ENCODE data around the gene RGS6. TPM values are rescaled to one million over a fixed set of nuclear protein-coding genes. Genes with fewer than 3 reads are reported as not detected.

RGS6 gene
- total RNA-seq, 2 experiments from 2014 or later, result 0.13 to 0.38 TPM

- CTCF ChIA-PET, result no interaction called here
- POLR2A ChIA-PET, result no interaction called here
Measured at GRCh38 chr14:72196237-72197015, 264.2 kb downstream of the RGS6 start.

DNA sequence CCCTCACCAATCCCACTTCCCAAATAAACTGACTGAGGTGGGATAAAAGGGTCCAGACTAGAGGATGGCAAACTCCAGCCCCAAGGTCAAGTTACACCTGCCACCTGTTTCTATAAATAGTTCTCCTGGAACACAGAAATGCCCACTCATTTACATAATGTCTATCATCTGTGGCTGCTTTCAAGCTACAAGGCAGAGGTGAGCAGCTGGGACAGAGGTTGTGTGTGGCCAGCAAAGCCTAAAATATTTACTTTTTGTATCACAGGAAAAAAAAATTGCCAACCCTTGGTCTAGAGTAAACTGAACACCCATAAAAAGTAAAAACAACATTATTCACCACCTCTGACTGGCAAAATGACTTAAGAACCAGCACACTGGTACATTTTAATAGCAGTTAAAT lies 269.4 kb downstream of the RGS6 start:
- CTCF ChIA-PET, result no interaction called here
- POLR2A ChIA-PET, result no interaction called here

GRCh38 chr14:72213424-72213823 lies 281.2 kb downstream of the RGS6 start:
- CTCF ChIA-PET, result no interaction called here
- POLR2A ChIA-PET, result no interaction called here

DNA sequence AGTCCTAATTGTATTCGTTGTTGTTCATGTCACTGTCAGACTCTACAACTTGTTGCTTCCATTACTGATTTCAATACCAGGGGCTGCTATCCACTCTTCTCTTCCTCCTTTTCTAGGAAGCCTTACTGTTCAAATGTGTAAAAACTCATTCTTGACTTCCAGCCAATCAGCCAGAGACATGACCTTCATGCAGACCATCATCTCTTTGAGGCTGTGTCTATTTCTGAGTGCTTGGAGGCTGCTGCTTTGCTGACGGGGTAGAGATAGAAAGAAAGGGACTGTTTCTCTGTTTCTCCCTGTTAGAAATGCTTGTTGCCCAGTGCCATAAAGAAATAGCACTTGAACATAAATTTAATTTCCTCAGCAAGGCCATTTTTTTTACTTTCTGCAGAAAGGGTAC lies 282.9 kb downstream of the RGS6 start:
- CTCF ChIA-PET, result no interaction called here

DNA sequence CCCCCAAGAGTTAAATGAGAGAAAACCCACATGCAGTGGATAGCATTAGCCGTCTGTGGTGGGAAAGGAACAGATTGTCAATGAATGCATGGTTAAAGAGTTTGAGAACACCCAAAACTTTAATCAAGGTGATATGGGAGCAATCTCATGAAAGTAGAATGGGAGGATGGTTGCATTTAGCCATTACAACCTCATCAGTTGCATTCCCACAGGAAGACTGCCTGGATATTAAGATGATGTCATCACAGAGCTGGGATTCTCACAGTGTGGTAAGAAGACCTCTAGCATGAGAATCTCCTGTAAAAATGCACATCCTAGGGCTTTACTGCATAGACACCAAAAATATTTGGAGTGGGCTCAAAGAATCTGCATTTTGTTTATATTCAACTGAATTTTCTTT lies 284.9 kb downstream of the RGS6 start:
- CTCF ChIA-PET, result no interaction called here
- POLR2A ChIA-PET, result no interaction called here

More for the DNA sequence above, 282.9 kb downstream of the RGS6 start:
- POLR2A ChIA-PET, result no interaction called here

GRCh38 chr14:72222046-72222445 lies 289.8 kb downstream of the RGS6 start:
- ChIA-PET POLR2A (no interaction called here), CTCF (no interaction called here)

GRCh38 chr14:72236629-72237028 lies 304.4 kb downstream of the RGS6 start:
- CTCF ChIA-PET, result no interaction called here
- POLR2A ChIA-PET, result no interaction called here

GRCh38 chr14:72237722-72238666 lies 305.8 kb downstream of the RGS6 start:
- ChIA-PET POLR2A (no interaction called here), CTCF (no interaction called here)

DNA sequence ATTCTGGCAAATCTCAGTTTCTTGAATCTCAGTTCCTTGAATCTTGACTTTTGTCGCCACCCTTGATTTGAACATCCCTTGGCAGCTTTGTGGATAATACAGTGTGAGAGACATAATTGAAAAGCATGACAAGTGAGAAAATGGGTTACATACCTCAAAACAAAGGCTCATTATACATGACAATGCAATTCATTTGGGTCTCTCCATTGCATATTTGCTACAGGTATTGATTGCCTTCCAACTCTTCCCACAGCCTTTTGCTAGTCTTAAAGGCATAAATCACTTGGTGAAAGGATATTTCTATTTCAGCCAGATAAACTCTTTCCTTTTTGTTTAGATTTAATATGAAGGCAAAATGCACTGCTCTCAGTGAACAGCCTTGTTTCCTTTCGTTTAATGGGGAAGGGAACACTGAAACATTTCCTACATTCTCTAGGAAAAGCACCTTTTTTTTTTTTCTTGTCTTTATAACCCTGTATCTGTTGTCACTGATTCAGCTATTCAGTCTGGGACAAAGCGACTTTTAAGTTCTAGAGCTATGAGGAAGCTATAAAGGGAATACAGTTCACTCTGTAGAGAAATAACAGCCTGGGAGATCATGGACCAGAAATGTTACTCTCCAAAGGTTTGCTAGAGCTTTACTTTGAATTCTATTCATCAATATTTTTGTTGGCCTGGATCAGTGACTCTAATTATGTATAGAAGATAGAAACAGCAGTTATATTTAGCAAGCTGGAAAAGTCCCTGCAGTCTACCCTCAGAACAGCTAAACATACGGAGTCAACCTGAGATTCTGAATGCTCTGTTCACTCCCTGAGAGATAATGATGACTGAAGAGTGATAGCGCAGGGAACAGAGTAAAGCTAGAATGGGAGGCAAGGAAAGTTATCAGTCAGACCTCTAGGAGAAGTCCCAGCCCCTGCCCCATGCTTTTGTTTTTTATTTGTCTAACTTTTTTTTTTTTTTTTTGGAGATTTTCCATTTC lies 311.4 kb downstream of the RGS6 start:
- CTCF ChIA-PET, result no interaction called here
- POLR2A ChIA-PET, result no interaction called here

DNA sequence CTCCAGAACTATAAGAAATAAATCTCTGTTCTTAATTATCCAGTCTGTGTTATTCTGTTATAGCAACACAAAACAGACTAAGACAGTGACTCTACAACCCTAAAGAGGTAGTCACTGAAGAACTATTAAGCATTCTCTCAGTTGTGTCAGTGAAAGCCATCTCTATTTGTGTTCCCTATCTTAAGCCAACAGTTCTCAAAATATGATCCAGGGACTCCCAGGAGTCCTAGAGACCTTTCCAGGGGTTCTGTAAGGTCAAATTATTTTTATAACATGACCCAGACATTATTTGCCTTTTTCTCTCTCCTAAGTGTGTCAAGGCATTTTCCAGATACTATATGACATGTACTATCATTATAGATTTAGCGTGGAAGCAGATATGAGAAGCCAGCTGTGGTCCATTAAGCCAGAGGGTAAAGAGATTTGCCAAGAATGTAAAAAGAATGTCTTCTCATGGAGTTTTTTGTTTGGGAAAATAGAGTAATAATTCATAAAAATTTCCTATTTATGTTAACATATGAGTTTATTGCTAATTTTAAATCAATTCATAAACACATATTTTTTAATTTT lies 315.8 kb downstream of the RGS6 start:
- CTCF ChIA-PET, result no interaction called here
- POLR2A ChIA-PET, result no interaction called here

DNA sequence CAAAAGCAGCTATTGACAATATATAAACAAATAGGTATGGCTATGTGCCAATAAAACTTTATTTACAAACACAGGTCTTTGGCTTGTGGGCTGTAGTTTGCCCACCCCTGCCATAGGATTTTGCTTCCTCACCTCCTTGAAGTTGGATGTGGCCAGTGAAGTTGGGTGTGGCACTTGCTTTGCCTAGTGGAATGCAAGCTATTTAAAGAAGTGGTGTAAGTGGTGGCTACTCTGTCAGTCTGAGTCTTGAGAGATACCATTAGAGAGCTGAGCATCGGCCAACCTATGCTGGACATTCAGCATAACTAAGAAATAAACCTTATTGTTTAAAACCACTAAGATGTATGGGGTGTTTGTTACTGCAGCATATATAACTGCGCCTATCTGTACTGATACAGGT lies 321.3 kb downstream of the RGS6 start:
- POLR2A ChIA-PET, result no interaction called here
- CTCF ChIA-PET, result no interaction called here

DNA sequence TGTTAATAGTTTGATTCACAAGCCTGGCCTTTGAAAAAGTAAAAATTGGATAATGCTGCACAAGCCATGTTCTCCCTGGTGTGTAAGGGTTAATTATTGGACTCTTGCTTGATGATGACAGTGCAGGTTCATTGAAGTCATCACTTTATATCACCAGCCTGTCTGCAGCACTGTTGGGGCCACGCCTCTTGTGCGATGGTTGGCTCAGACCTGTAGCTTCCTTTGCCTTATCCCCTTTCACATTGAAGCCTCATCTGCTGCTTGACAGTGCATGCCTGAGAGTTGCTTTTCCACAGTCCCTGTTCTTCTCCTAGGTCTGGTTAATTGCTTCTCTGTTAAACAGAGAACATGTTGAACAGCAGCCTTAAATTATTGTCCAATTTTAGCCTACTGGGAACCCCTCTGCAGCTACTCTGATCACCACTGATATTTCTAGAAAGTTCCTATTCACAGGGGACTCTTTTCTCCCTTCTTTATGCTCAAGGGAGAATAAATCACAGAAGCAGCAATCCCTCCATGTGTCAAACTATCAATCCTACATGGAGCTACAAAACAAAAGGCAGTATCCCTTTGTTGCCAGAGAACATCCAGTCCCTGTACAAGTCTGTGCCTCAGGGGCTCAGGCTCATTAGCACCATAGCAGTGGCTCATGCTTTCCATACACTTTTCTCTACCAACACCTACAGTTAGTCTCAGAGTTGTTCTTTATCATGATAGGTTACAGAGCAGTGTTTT lies 322.1 kb downstream of the RGS6 start:
- POLR2A ChIA-PET, result no interaction called here

GRCh38 chr14:72254937-72255472 lies 322.8 kb downstream of the RGS6 start:
- CTCF ChIA-PET, result no interaction called here
- POLR2A ChIA-PET, result no interaction called here

More for the DNA sequence above, 322.1 kb downstream of the RGS6 start:
- CTCF ChIA-PET, result no interaction called here

DNA sequence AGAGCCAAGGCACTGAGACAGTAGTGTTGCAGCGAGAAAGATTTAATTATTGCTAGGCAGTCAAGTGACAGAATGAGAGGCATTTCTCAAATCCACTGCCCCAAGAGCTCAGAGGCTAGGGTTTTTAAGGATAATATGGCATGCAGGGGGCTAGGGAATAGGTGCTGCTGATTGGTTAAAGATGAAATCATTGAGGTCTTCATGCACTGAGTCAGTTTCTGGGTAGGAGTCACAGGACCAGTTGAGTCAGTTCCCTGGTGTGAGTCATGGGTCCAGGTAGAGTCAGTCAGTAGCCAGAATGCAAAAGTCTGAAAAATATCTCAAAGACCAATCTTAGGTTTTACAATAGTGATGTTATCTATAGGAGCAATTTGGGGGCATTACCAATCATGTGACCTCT lies 323.8 kb downstream of the RGS6 start:
- POLR2A ChIA-PET, result no interaction called here

DNA sequence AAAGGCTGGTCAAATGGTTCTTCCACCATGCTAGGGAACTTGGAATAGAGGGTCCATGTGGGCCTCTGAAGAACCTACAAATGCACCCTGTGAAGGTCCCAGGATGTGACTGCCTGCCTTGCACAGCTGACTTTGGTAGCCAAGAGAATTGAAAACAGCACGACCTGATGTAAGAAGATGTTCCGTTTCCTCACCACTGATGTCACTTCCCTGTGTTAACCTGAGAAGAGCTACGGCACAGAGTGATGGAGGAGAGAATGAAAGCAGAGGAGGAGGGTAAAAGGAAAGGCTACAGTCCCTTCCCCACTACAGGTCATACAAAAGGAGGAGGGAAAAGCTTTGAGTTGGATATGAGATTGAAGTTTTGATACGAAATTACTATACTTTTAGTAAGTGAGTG lies 328.8 kb downstream of the RGS6 start:
- POLR2A ChIA-PET, result no interaction called here
- CTCF ChIA-PET, result no interaction called here

More for the DNA sequence above, 323.8 kb downstream of the RGS6 start:
- CTCF ChIA-PET, result no interaction called here

GRCh38 chr14:72262771-72263170 lies 330.5 kb downstream of the RGS6 start:
- POLR2A ChIA-PET, result no interaction called here

DNA sequence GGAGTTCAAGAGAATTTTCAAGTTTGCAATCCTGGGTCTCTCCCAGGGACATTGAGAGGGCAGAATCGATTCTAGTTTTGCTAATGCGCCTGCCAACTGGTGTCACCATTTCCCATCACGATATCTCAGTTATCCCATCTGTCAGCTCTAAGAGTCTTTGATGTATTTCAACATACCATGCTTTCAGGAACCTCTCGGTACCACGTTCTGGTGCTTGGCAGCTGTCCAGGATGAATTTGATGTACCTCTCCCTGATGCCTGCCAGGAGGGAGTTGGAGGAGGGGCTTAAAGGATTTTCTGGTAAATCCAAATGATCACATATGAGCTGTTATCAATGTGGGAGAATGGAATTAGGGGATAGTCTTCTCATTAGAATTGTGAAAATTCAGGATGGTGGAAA lies 332.5 kb downstream of the RGS6 start:
- ChIA-PET POLR2A (no interaction called here), CTCF (no interaction called here)

More at GRCh38 chr14:72262771-72263170, 330.5 kb downstream of the RGS6 start:
- CTCF ChIA-PET, result no interaction called here

DNA sequence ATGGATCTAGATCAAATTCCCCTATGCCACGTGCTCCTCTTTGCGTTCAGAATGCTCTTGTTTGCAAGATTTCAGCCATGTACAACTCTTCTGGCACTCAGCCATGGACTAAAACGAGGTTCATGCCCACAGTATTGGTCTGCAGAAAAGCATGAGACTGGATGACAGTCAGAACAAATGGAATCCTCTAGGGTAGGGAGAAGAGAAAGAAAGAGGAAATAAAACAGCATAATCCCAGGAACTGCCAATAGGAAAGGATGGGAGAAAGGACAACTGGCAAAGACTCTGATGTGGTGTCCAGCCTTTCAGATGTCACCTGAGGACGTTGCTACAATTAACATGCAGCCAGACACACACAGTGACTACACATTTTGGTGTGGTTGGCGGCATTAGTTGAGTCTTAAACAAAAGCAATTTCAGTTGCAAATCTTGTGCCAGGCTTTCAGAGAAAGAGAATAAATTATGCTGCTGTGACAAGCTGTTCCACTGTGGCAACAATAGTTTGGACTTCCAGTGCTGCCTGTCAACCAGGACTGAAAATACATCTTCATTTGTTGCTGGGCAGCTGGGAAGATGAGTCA lies 338.0 kb downstream of the RGS6 start:
- ChIA-PET CTCF (no interaction called here), POLR2A (no interaction called here)

DNA sequence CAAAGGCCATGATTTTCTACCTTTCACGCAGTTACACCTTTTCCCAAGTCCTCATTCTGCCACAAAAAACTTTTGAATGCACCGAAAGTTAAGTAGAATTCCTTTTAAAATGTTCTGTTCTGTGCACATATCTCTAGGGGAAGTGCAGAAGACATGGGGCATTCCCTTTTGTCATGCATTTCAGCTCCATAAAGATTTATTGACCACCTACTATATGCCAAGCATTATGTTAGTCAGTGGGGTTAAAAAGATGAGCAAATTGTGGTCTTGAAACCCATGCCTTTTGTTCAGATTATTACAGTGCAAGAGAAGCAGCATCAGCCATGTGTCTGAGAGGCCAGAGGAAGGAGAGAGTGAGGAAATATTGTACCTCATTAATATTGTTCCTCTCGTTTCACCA lies 338.5 kb downstream of the RGS6 start:
- POLR2A ChIA-PET, result no interaction called here

More for the DNA sequence above, 338.5 kb downstream of the RGS6 start:
- CTCF ChIA-PET, result no interaction called here
